Uterus (tissue), 2 donors: ENCODE results near the gene GCHFR.

ENCODE experiments used
- POLR2A ChIP-seq, 2 donors: fragments of 450-650 bp; IDR thresholded peaks; one replicate each; pipeline ENCODE4 v1.6.1; 2016; ENCODE audit warnings: antibody characterized with exemption in 2 of 2, mild to moderate bottlenecking in 1 of 2, moderate library complexity in 1 of 2
- TF ChIP-seq, protein P1 (sequence below), 4 experiments: fragments of 200-600 bp in 2 of 4; fragments of 450-650 bp in 2 of 4; sonication (generic) in 2 of 4; IDR thresholded peaks; one replicate each; pipeline ENCODE4 v1.5.1; 2016 to 2019; ENCODE audit warnings: antibody characterized with exemption in 4 of 4, mild to moderate bottlenecking in 2 of 4, moderate library complexity in 1 of 4

DNA sequence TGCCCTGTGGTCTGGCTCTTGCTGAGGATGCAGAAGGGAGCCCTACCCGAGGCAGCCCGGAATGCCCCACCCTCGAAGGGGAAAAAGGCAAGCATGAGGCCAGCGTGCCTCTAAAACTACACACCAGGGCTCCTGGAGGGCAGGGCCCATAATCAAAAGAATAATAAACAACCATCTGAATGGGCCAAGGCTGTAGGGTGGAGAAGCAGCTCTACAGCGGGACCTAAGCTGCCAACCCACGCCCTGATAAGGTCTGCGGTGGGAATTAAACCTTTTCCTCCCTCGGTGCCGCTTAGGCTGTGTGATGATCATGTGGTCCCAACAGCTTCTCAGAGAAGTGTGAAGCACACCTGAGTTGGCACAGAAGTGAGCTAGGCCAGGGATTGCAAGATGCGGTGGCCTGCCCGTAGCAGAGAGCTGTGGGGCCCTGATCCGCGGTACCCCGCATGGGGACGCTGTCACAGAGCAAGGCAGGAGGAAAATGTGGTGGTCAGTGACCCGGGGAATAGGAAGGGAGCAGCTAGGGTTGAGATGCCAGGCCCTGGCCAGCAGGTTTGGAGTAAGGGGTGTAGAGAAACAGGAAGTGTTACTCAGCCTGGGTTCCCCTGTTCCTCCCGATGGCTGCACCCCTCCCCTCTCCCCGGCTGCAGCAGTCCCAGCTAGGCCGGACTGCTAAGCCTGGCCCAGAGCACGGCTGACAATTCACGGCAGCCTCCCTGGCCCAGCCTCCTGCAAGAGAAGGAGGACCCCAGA is 4.8 kb downstream of the GCHFR start:
- TF ChIP-seq, protein P1, sequence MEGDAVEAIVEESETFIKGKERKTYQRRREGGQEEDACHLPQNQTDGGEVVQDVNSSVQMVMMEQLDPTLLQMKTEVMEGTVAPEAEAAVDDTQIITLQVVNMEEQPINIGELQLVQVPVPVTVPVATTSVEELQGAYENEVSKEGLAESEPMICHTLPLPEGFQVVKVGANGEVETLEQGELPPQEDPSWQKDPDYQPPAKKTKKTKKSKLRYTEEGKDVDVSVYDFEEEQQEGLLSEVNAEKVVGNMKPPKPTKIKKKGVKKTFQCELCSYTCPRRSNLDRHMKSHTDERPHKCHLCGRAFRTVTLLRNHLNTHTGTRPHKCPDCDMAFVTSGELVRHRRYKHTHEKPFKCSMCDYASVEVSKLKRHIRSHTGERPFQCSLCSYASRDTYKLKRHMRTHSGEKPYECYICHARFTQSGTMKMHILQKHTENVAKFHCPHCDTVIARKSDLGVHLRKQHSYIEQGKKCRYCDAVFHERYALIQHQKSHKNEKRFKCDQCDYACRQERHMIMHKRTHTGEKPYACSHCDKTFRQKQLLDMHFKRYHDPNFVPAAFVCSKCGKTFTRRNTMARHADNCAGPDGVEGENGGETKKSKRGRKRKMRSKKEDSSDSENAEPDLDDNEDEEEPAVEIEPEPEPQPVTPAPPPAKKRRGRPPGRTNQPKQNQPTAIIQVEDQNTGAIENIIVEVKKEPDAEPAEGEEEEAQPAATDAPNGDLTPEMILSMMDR (IDR thresholded peaks at IDR 0.05) = no peak
- no peak for TF ChIP-seq POLR2A (IDR thresholded peaks at IDR 0.05)
